SK-N-SH treated with all-trans-retinoic acid at 6 μM for 48 hours (cell line): ENCODE measurements around the gene OSBPL5.

ENCODE experiments used
- ATAC-seq: fragments of 200-7000 bp; cut with Tn5 transposase; 3 replicates; pipeline ENCODE4 v1.9.1; 2020; ENCODE audit warnings: mild to moderate bottlenecking, moderate library complexity
- ARNTL ChIP-seq: fragments of 450-650 bp; formaldehyde crosslinking; IDR thresholded peaks from 2 replicates; pipeline ENCODE4 v1.5.0; 2020; ENCODE audit warnings: low read depth, mild to moderate bottlenecking, moderate library complexity, borderline replicate concordance
- BACH2 ChIP-seq: fragments of 250-450 bp; sonication (Bioruptor Pico); IDR thresholded peaks from 2 replicates; pipeline ENCODE4 v1.9.0; 2021; ENCODE audit warnings: mild to moderate bottlenecking, borderline replicate concordance
- CSDC2 ChIP-seq: fragments of 250-450 bp; sonication (Bioruptor Pico); IDR thresholded peaks from 2 replicates; pipeline ENCODE4 v1.5.0; 2020; ENCODE audit warnings: mild to moderate bottlenecking, moderate library complexity
- ESRRG ChIP-seq: fragments of 250-450 bp; sonication (Bioruptor Pico); IDR thresholded peaks from 2 replicates; pipeline ENCODE4 v1.6.1; 2021; ENCODE audit warnings: mild to moderate bottlenecking
- GLIS3 ChIP-seq: fragments of 250-450 bp; sonication (Bioruptor Pico); IDR thresholded peaks from 2 replicates; pipeline ENCODE4 v1.5.0; 2020; ENCODE audit warnings: mild to moderate bottlenecking, moderate library complexity
- ISL1 ChIP-seq: fragments of 250-450 bp; sonication (Bioruptor Pico); IDR thresholded peaks from 2 replicates; pipeline ENCODE4 v2.1.2; 2022; ENCODE audit warnings: mild to moderate bottlenecking, moderate library complexity
- OSR1 ChIP-seq: fragments of 250-450 bp; sonication (Bioruptor Pico); IDR thresholded peaks from 2 replicates; pipeline ENCODE4 v1.8.0; 2022; ENCODE audit warnings: moderate library complexity, mild to moderate bottlenecking, inconsistent platforms
- RARB ChIP-seq: fragments of 250-450 bp; sonication (Bioruptor Pico); IDR thresholded peaks from 2 replicates; pipeline ENCODE4 v1.8.0; 2021; ENCODE audit warnings: mild to moderate bottlenecking, moderate library complexity
- SNAI2 ChIP-seq: fragments of 250-450 bp; sonication (Bioruptor Pico); IDR thresholded peaks from 2 replicates; pipeline ENCODE4 v1.5.0; 2020; ENCODE audit warnings: mild to moderate bottlenecking, moderate library complexity
- TOX ChIP-seq: fragments of 250-450 bp; sonication (Bioruptor Pico); IDR thresholded peaks from 2 replicates; pipeline ENCODE4 v1.8.0; 2021; ENCODE audit warnings: mild to moderate bottlenecking, moderate library complexity, borderline replicate concordance
- ZFP3 ChIP-seq: fragments of 250-450 bp; sonication (Bioruptor Pico); IDR thresholded peaks from 2 replicates; pipeline ENCODE4 v1.5.0; 2020; ENCODE audit warnings: mild to moderate bottlenecking, moderate library complexity
- ZFP30 ChIP-seq: fragments of 450-650 bp; formaldehyde crosslinking; IDR thresholded peaks from 2 replicates; pipeline ENCODE4 v1.5.0; 2022; ENCODE audit warnings: mild to moderate bottlenecking, moderate library complexity
- ZNF565 ChIP-seq: fragments of 450-650 bp; formaldehyde crosslinking; conservative IDR thresholded peaks from 2 replicates; pipeline ENCODE4 v1.5.0; 2020; ENCODE audit warnings: low read depth, mild to moderate bottlenecking, moderate library complexity
- ZNF8 ChIP-seq: fragments of 450-650 bp; formaldehyde crosslinking; IDR thresholded peaks from 2 replicates; pipeline ENCODE4 v1.5.0; 2020; ENCODE audit warnings: mild to moderate bottlenecking, moderate library complexity
- TF ChIP-seq, protein P1 (sequence below): fragments of 250-450 bp; sonication (Bioruptor Pico); IDR thresholded peaks from 2 replicates; pipeline ENCODE4 v1.5.0; 2020; ENCODE audit warnings: mild to moderate bottlenecking, moderate library complexity
- TF ChIP-seq, protein P2 (sequence below): fragments of 250-450 bp; sonication (Bioruptor Pico); IDR thresholded peaks from 2 replicates; pipeline ENCODE4 v1.8.0; 2020; ENCODE audit warnings: mild to moderate bottlenecking, moderate library complexity, borderline replicate concordance
- TF ChIP-seq, protein P3 (sequence below): fragments of 250-450 bp; sonication (Bioruptor Pico); IDR thresholded peaks from 2 replicates; pipeline ENCODE4 v1.8.0; 2021; ENCODE audit warnings: low read depth, mild to moderate bottlenecking, moderate library complexity, borderline replicate concordance
- TF ChIP-seq, protein P4 (sequence below): fragments of 250-450 bp; sonication (Bioruptor Pico); IDR thresholded peaks from 2 replicates; pipeline ENCODE4 v1.5.1; 2021; ENCODE audit warnings: mild to moderate bottlenecking, moderate library complexity

OSBPL5 gene

DNA sequence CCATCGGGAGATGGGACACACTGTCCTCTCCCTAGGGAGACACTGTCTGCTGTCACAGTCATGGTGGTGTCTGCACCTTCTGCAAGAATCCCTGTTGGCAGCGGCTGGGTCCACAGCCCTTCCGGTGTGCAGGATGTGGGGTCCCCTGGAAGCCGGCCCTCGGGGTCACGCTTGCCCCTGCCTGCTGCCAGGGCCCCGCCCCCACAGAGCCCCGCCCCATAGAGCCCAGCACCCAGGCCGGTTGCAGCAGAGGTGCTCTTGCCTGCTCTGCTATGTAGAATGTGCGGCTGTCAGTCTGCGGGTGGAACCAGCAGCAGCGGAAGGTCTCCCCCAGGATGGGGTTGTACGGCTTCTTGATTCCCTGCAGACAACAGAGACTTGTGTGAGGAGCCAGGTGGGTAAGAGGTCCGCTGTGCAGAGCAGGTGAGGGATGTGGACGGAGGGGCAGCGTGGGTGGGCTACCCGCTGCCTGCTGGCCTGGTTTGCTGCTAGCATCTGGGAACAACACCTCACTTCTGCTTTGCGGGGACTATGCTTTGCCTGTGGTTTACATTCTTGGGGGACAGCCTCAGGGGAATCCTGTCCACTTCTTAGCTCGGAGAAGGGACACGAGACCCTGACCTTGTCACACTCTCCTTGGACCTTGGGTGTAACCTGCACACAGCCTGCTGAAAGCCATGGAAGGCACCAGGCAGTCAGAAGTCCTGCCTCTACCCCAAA, 63.0 kb downstream of the OSBPL5 start:
- TF ChIP-seq CSDC2 (CRISPR knock-in tag) (no peak), ARNTL (CRISPR knock-in tag) (no peak), ZFP3 (CRISPR knock-in tag) (no peak), GLIS3 (CRISPR knock-in tag) (no peak), ESRRG (no peak), OSR1 (CRISPR knock-in tag) (no peak), ZFP30 (CRISPR knock-in tag) (no peak), ZNF565 (CRISPR knock-in tag) (no peak)

DNA sequence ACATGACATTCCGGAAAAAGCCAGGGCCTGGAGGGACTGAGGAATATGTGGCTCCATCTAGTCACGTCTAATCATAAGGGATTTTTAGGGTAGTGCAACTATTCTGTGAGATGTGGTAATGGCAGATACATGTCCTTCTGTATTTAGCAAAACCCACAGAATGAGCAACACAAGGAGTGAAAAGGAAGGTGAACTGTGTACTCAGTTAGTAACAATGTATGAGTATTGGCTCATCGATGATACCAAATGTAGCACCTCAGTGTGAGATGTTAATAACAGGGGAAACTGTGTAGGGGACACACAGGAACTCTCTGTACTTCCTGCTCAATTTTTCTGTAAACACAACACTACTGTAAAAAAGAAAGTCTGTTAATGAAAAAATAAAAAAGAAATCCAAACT, 65.9 kb downstream of the OSBPL5 start:
- TF ChIP-seq ZFP30 (CRISPR knock-in tag) = no peak
- no peak for TF ChIP-seq ARNTL (CRISPR knock-in tag)
- TF ChIP-seq, protein P1, sequence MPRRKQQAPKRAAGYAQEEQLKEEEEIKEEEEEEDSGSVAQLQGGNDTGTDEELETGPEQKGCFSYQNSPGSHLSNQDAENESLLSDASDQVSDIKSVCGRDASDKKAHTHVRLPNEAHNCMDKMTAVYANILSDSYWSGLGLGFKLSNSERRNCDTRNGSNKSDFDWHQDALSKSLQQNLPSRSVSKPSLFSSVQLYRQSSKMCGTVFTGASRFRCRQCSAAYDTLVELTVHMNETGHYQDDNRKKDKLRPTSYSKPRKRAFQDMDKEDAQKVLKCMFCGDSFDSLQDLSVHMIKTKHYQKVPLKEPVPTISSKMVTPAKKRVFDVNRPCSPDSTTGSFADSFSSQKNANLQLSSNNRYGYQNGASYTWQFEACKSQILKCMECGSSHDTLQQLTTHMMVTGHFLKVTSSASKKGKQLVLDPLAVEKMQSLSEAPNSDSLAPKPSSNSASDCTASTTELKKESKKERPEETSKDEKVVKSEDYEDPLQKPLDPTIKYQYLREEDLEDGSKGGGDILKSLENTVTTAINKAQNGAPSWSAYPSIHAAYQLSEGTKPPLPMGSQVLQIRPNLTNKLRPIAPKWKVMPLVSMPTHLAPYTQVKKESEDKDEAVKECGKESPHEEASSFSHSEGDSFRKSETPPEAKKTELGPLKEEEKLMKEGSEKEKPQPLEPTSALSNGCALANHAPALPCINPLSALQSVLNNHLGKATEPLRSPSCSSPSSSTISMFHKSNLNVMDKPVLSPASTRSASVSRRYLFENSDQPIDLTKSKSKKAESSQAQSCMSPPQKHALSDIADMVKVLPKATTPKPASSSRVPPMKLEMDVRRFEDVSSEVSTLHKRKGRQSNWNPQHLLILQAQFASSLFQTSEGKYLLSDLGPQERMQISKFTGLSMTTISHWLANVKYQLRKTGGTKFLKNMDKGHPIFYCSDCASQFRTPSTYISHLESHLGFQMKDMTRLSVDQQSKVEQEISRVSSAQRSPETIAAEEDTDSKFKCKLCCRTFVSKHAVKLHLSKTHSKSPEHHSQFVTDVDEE (CRISPR knock-in tag) = no peak
- no peak for TF ChIP-seq TOX (CRISPR knock-in tag)
- no peak for TF ChIP-seq ZNF8 (CRISPR knock-in tag)
- TF ChIP-seq, protein P2, sequence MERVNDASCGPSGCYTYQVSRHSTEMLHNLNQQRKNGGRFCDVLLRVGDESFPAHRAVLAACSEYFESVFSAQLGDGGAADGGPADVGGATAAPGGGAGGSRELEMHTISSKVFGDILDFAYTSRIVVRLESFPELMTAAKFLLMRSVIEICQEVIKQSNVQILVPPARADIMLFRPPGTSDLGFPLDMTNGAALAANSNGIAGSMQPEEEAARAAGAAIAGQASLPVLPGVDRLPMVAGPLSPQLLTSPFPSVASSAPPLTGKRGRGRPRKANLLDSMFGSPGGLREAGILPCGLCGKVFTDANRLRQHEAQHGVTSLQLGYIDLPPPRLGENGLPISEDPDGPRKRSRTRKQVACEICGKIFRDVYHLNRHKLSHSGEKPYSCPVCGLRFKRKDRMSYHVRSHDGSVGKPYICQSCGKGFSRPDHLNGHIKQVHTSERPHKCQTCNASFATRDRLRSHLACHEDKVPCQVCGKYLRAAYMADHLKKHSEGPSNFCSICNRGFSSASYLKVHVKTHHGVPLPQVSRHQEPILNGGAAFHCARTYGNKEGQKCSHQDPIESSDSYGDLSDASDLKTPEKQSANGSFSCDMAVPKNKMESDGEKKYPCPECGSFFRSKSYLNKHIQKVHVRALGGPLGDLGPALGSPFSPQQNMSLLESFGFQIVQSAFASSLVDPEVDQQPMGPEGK (CRISPR knock-in tag) = no peak
- TF ChIP-seq ZNF565 (CRISPR knock-in tag) = no peak
- no peak for TF ChIP-seq OSR1 (CRISPR knock-in tag)
- no peak for TF ChIP-seq ISL1 (CRISPR knock-in tag)
- TF ChIP-seq GLIS3 (CRISPR knock-in tag) = no peak
- ATAC-seq = no peak

More for the DNA sequence above, 63.0 kb downstream of the OSBPL5 start:
- ATAC-seq = no peak

DNA sequence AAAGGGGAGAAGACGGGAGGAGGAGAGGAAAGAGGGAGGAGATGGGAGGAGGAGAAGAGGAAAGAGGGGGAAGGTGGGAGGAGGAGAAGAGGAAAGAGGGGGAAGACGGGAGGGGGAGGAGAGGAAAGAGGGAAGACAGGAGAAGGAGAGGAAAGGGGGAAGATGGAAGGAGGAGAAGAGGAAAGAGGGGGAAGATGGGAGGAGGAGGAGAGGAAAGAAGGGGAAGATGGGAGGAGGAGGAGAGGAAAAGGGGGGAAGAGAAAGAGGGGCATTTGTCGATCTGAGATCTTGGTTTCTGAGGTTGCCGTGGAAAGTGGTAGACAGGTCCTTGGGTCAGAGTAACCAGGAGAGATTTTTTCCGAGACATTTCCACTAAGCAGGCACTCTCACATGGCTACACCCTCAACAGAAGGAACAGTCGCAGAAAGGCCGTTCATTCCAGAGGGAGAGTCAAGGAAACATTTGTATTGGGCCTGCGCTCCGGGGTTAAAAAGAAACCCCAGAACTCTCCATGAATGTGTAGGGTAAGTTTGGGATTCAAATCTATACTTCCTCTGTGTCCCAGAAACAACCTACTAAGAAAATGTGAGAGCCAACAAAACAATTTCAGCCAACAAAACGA, 68.1 kb downstream of the OSBPL5 start:
- TF ChIP-seq, protein P2 (CRISPR knock-in tag) = no peak
- TF ChIP-seq, protein P3, sequence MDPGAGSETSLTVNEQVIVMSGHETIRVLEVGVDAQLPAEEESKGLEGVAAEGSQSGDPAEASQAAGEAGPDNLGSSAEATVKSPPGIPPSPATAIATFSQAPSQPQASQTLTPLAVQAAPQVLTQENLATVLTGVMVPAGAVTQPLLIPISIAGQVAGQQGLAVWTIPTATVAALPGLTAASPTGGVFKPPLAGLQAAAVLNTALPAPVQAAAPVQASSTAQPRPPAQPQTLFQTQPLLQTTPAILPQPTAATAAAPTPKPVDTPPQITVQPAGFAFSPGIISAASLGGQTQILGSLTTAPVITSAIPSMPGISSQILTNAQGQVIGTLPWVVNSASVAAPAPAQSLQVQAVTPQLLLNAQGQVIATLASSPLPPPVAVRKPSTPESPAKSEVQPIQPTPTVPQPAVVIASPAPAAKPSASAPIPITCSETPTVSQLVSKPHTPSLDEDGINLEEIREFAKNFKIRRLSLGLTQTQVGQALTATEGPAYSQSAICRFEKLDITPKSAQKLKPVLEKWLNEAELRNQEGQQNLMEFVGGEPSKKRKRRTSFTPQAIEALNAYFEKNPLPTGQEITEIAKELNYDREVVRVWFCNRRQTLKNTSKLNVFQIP (CRISPR knock-in tag) = no peak
- no peak for TF ChIP-seq SNAI2 (CRISPR knock-in tag)
- TF ChIP-seq, protein P1 (CRISPR knock-in tag) = no peak
- TF ChIP-seq RARB (CRISPR knock-in tag) = no peak
- TF ChIP-seq ARNTL (CRISPR knock-in tag) = no peak
- TF ChIP-seq ZNF8 (CRISPR knock-in tag) = no peak
- TF ChIP-seq BACH2 (CRISPR knock-in tag) = no peak
- TF ChIP-seq ZFP3 (CRISPR knock-in tag) = no peak
- TF ChIP-seq, protein P4, sequence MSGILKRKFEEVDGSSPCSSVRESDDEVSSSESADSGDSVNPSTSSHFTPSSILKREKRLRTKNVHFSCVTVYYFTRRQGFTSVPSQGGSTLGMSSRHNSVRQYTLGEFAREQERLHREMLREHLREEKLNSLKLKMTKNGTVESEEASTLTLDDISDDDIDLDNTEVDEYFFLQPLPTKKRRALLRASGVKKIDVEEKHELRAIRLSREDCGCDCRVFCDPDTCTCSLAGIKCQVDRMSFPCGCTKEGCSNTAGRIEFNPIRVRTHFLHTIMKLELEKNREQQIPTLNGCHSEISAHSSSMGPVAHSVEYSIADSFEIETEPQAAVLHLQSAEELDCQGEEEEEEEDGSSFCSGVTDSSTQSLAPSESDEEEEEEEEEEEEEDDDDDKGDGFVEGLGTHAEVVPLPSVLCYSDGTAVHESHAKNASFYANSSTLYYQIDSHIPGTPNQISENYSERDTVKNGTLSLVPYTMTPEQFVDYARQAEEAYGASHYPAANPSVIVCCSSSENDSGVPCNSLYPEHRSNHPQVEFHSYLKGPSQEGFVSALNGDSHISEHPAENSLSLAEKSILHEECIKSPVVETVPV (CRISPR knock-in tag) = no peak
- TF ChIP-seq, all 23 proteins: peak for 0
- ATAC-seq = no peak
